Activated T-cell treated with anti-CD3 and anti-CD28 coated beads, Interleukin-2, amount 50 U/mL, for 4 hours (primary cell): ENCODE results near the gene NT5C2. TPM values are rescaled to one million over a fixed set of nuclear protein-coding genes. Genes with fewer than 3 reads are reported as not detected.

Source experiments
- ATAC-seq, 2 donors: fragments of 200-7000 bp; cut with Tn5 transposase; one replicate each; pipeline ENCODE4 v1.10.0; 2021
- DNase-seq: peaks from one replicate; pipeline ENCODE4 v3.0.0-alpha.2; 2020
- H3K27me3 Mint-ChIP-seq: one replicate; pipeline ENCODE4 v1.8.0; 2021; ENCODE audit warnings: low read depth, mixed read lengths
- H3K36me3 Mint-ChIP-seq: one replicate; pipeline ENCODE4 v1.8.0; 2022; ENCODE audit warnings: mixed read lengths; ENCODE audit not compliant: insufficient read depth
- H3K4me1 Mint-ChIP-seq: one replicate; pipeline ENCODE4 v1.8.0; 2021; ENCODE audit warnings: low read depth, mixed read lengths
- H3K4me3 Mint-ChIP-seq: one replicate; pipeline ENCODE4 v1.8.0; 2021; ENCODE audit warnings: mild to moderate bottlenecking, moderate library complexity, mixed read lengths
- H3K9me3 Mint-ChIP-seq: one replicate; pipeline ENCODE4 v1.8.0; 2021; ENCODE audit warnings: mixed read lengths
- total RNA-seq, 3 donors: library from RNA; stranded (reverse); gene quantifications; one replicate each; pipeline ENCODE4 v1.2.1, GENCODE V29; 2021

NT5C2 gene
- total RNA-seq, 3 donors from 2014 or later = 34.7 to 45.9 (median 41.3) TPM

DNA sequence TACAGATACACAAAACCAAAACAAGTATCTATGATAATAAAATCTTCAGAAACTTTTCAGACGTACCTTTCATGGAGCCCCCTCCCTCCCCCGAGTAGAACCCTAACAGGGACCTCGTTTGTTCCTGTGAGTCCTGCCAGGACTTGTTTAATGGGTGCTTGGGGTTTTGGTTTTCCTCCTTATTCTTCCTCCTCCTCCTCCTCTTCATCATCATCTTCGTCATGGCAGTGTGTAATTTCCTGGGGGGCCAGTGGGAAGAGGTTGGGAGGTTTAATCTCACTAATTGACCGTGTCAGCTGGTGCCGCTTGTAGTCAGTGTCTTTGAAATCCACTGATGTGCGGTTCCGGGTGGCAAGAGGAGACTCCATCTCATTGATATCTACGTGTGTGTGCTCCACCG is 103.6 kb downstream of the NT5C2 start:
- Mint-ChIP-seq H3K4me1 (no peaks in the 10 kb centered on the region), H3K27me3 (no peaks in the 10 kb centered on the region), H3K36me3 (peaks cover 55% of the 10 kb centered on the region), H3K4me3 (no peak overlapping the region), H3K9me3 (no peaks in the 10 kb centered on the region)
- ATAC-seq (no peak), DNase-seq (no peak)

DNA sequence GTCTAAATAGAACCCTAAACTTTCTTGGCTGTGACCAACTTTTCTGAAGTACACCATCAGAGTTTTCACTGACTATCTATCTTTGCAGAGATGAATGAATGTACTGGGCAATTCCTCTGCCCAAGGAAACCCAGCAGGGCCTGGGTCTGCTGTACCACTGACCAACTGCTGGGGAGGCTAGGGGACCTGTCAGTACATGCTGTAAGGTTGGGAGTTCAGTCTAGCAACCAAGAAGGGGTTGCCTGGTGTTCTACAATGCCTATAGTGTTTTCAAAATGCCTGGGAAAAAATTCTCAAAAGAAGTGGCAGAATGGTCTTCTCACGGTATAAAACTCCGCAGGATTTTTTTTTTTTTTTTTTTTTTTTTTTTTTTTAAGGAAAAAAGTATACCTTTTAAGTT is 106.3 kb downstream of the NT5C2 start:
- Mint-ChIP-seq H3K4me3 (no peak overlapping the region), H3K4me1 (no peaks in the 10 kb centered on the region), H3K36me3 (peaks cover 37% of the 10 kb centered on the region), H3K27me3 (no peaks in the 10 kb centered on the region), H3K9me3 (no peaks in the 10 kb centered on the region)
- no peak for DNase-seq
- ATAC-seq = no peak

GRCh38 chr10:103086261-103086660 is 106.8 kb downstream of the NT5C2 start:
- no peak for ATAC-seq
- no peak for DNase-seq
- Mint-ChIP-seq H3K4me3 (no peak overlapping the region), H3K4me1 (no peaks in the 10 kb centered on the region), H3K36me3 (peaks cover 33% of the 10 kb centered on the region), H3K9me3 (no peaks in the 10 kb centered on the region), H3K27me3 (no peaks in the 10 kb centered on the region)

DNA sequence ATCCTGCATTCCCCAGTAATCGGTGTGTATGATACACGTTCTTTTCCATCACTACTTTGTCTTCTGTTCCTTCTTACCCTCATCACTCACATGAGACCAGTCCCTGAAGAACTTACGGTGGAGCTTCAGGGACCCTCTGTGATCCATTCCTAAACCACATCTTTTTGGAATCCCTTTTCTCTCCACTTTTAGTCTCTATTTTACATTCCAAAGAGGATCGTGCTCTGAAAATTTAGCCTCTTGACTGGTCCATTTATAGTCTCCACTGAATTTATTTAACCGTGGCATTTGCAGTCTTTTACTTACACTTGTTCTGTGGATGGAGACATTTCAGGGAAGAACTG is 109.1 kb downstream of the NT5C2 start:
- Mint-ChIP-seq H3K9me3 (no peaks in the 10 kb centered on the region), H3K36me3 (peaks cover 13% of the 10 kb centered on the region), H3K4me1 (no peaks in the 10 kb centered on the region), H3K4me3 (no peak overlapping the region), H3K27me3 (no peaks in the 10 kb centered on the region)
- no peak for DNase-seq
- ATAC-seq = no peak

DNA sequence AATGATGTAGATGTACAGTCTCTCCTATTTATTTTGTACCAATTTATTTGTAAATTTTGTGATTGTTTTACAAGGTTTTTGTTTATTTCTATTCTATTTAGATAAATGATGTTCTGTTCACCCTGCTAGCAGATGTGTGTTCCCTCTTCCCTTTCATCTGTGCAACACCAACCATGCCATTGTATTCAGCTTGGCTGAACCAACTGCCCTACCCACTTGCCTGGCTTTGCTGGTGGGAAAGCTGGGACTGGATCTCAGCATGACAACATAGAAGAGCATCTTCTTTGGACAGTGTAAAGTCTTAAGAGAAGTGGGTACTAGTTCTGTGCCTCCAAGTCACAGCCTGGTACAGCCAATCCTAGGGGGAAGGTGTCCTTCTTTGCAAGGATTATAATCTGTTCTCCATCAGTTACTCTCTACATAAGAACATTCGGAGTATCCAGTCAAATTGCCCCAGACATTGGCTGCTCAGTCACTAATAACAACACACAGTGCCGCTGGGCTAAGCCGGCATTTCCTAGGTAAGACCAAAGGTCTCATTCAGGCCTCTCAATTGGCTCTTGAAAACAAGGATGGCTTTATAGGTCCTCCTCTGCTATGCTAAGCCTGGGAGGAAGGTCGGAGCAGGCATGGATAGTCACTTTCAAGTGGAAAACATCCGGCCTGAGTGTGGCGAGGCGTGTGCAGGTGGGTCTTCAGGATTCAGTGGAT is 109.7 kb downstream of the NT5C2 start:
- ATAC-seq = no peak
- no peak for DNase-seq
- no peaks in the 10 kb centered on the region for H3K4me1 Mint-ChIP-seq
- peaks cover 10% of the 10 kb centered on the region for H3K36me3 Mint-ChIP-seq
- no peaks in the 10 kb centered on the region for H3K9me3 Mint-ChIP-seq
- H3K4me3 Mint-ChIP-seq = no peak overlapping the region
- H3K27me3 Mint-ChIP-seq = no peaks in the 10 kb centered on the region

GRCh38 chr10:103082683-103083082 is 110.4 kb downstream of the NT5C2 start:
- DNase-seq (no peak), ATAC-seq (no peak)
- peaks cover 8% of the 10 kb centered on the region for H3K36me3 Mint-ChIP-seq
- no peaks in the 10 kb centered on the region for H3K9me3 Mint-ChIP-seq
- no peaks in the 10 kb centered on the region for H3K4me1 Mint-ChIP-seq
- H3K4me3 Mint-ChIP-seq = no peak overlapping the region
- no peaks in the 10 kb centered on the region for H3K27me3 Mint-ChIP-seq

DNA sequence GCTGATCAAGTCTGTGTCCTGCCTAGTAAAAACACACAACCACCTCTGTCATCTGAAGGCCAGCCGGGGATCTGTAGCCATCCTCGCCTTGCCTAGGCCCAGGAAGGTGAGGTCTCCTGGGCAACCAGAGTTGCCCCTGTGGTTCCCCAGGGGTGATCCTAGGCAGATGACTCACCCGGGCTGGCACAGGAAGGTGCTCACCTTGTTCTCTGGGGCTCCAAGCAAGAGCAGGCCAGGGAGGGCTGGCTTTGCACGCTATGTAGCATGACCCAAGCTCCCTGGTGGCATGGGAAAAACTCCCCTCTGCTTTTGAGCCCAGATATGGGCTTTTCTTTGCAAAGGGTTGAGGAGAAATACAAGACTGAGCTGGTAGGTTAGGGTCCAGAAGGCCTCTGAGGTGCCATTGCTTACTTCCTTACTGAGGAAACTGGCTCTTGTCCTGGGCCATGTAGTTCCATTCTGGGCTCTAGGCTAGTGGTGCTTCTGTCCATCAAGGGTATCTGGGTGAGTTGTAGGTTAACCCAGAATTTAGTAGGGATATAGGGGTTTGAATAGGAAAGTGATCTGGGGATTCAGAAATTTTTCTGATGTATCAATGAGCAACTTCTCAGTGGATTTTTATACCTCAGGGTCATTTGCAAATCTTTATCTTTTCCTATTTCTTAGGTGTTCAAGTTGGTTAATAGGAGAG is 112.0 kb downstream of the NT5C2 start:
- peak in 1 of 2 donors; percentile 37 for ATAC-seq
- Mint-ChIP-seq H3K36me3 (peaks cover 17% of the 10 kb centered on the region), H3K4me1 (no peaks in the 10 kb centered on the region), H3K27me3 (no peaks in the 10 kb centered on the region), H3K9me3 (no peaks in the 10 kb centered on the region), H3K4me3 (no peak overlapping the region)
- DNase-seq = no peak

- no peak overlapping the region for H3K4me3 Mint-ChIP-seq
- ATAC-seq (no peak), DNase-seq (no peak)
- H3K36me3 Mint-ChIP-seq = peaks cover 17% of the 10 kb centered on the region
- no peaks in the 10 kb centered on the region for H3K4me1 Mint-ChIP-seq
- H3K9me3 Mint-ChIP-seq = no peaks in the 10 kb centered on the region
- H3K27me3 Mint-ChIP-seq = no peaks in the 10 kb centered on the region
These were observed 113.1 kb downstream of the NT5C2 start for GRCh38 chr10:103079946-103080345.

DNA sequence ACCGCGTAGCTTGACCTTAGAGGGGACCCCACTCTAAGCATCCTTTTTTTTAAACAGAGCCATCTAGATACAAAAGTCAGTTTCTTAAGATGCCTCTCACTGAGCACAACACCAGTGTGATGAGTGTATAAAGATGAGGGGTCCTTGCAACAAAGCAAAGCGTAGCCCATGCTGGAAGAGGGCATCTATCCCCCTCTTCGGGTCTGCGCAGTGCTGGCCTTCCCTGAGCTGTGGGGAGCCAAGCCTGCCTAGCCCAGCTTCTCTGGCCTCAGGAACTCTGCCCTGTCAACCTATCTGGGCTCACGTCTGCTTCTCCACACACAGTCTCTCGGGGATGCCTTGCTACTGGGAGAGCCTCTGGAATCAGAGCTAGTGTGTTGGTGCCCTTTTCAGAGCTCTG is 114.0 kb downstream of the NT5C2 start:
- DNase-seq = no peak
- no peak overlapping the region for H3K4me3 Mint-ChIP-seq
- H3K27me3 Mint-ChIP-seq = no peaks in the 10 kb centered on the region
- ATAC-seq = no peak
- peaks cover 21% of the 10 kb centered on the region for H3K36me3 Mint-ChIP-seq
- H3K4me1 Mint-ChIP-seq = no peaks in the 10 kb centered on the region
- no peaks in the 10 kb centered on the region for H3K9me3 Mint-ChIP-seq

GRCh38 chr10:103078676-103079075 is 114.4 kb downstream of the NT5C2 start:
- Mint-ChIP-seq H3K4me3 (no peak overlapping the region), H3K27me3 (no peaks in the 10 kb centered on the region)
- ATAC-seq = no peak

DNA sequence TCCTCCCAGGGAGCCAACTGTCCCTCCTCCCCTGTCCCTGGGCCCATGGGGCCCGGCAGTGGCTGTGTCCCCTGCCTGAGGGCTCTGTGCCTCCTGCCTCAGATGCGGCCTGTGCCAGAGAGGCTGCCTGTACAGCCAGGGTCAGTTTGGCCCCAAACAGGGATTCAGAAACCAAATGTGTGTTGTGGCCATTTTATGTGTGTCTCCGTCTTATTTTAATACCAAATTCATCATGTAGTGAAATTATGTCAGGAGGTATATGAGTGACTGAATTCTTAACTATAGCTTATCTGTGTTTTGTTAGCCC is 114.8 kb downstream of the NT5C2 start:
- ATAC-seq = no peak
- Mint-ChIP-seq H3K36me3 (peaks cover 21% of the 10 kb centered on the region), H3K27me3 (no peaks in the 10 kb centered on the region), H3K9me3 (no peaks in the 10 kb centered on the region), H3K4me1 (no peaks in the 10 kb centered on the region), H3K4me3 (no peak overlapping the region)
- no peak for DNase-seq

More at GRCh38 chr10:103078676-103079075, 114.4 kb downstream of the NT5C2 start:
- DNase-seq = no peak
- Mint-ChIP-seq H3K4me1 (no peaks in the 10 kb centered on the region), H3K36me3 (peaks cover 21% of the 10 kb centered on the region), H3K9me3 (no peaks in the 10 kb centered on the region)

DNA sequence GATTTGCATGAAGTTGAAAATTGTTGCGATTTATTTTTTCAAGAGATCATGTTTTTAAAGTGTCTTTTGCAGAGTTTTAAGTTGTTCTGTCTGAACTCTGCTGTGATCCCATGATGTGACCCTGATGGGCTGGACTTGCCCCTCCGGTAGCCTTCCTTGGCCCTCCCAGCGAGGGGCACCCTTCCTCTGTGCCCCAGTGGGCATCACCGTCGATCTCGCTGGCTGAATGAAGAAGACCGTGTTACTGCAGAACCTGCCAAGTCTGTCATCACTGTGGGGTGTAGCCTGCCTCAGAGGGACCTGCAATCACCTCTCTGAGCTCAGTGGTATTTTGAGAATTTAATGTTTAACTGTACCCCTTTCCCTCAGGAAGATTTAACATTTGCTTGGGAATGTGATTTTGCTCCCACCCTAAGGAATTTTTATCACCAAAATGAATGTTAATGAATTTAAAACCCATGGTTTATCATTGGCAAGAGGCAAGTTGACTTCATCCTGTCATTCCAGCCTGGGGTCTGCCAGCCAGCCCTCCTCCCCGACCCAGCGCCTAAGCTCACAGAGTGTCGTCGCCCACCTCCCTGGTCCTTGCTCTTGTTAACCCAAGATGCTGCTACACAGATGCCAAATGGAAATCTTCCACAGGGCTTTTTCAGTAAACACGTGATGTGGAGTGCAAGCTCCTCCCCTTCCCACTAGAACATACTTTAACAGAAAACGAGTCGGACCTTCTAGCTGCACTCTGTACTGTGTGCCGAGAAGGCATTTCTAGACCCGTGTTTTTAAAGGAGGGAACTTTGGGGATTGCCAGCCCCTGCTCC is 115.4 kb downstream of the NT5C2 start:
- Mint-ChIP-seq H3K27me3 (no peaks in the 10 kb centered on the region), H3K36me3 (peaks cover 21% of the 10 kb centered on the region), H3K4me3 (no peak overlapping the region), H3K4me1 (no peaks in the 10 kb centered on the region), H3K9me3 (no peaks in the 10 kb centered on the region)
- DNase-seq = no peak
- no peak for ATAC-seq

DNA sequence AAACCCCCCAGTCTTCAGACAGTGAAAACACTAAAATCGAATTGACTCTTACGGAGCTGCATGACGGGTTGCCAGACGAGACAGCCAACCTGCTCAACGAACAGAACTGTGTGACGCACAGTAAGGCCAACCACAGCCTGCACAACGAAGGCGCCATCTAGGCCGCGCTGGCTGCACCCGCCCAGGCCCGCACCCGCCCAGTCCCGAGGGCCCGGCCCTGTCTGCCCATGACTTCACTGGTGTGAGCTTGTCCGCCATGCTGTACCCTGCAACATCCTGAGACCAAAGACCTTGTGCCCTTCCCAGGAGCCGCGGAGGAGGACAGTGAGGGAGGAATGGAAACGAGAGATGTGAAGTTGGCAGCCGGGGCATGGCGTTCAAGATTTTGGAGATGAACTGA is 116.1 kb downstream of the NT5C2 start:
- Mint-ChIP-seq H3K9me3 (no peaks in the 10 kb centered on the region), H3K27me3 (no peaks in the 10 kb centered on the region), H3K4me1 (no peaks in the 10 kb centered on the region), H3K4me3 (no peak overlapping the region), H3K36me3 (peaks cover 21% of the 10 kb centered on the region)
- no peak for DNase-seq
- ATAC-seq = no peak

GRCh38 chr10:103072891-103073290 is 120.2 kb downstream of the NT5C2 start:
- H3K27me3 Mint-ChIP-seq = no peaks in the 10 kb centered on the region
- peaks cover 20% of the 10 kb centered on the region for H3K36me3 Mint-ChIP-seq
- no peak overlapping the region for H3K4me3 Mint-ChIP-seq
- H3K4me1 Mint-ChIP-seq = peaks cover 29% of the 10 kb centered on the region
- H3K9me3 Mint-ChIP-seq = no peaks in the 10 kb centered on the region
- DNase-seq (no peak), ATAC-seq (no peak)

DNA sequence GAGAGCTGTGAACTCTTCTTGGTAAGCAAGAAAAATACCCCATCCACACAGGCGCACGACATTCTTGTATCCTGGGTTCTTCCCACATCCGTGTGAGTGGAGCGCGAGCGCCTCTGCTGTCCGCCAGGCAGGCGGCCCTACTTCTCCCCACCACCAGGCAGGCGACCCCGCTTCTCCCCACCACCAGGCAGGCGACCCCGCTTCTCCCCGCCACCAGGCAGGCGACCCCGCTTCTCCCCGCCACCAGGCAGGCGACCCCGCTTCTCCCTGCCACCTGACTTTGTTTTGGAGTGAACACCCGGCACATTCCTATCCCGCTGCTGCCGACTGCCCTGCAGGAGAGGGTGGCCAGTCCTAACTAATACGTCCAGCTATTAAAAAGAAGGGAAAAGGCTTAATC is 120.8 kb downstream of the NT5C2 start:
- DNase-seq (no peak), ATAC-seq (no peak)
- H3K9me3 Mint-ChIP-seq = no peaks in the 10 kb centered on the region
- peaks cover 15% of the 10 kb centered on the region for H3K36me3 Mint-ChIP-seq
- H3K4me3 Mint-ChIP-seq = no peak overlapping the region
- peaks cover 29% of the 10 kb centered on the region for H3K4me1 Mint-ChIP-seq
- no peaks in the 10 kb centered on the region for H3K27me3 Mint-ChIP-seq
